ENCODE results near the gene AJAP1.
"Not testable (repeated sequence)": the region's sequence is repeated elsewhere in the genome, so short reads cannot be mapped to it uniquely, and the experiment has no call there.

AJAP1 gene

DNA sequence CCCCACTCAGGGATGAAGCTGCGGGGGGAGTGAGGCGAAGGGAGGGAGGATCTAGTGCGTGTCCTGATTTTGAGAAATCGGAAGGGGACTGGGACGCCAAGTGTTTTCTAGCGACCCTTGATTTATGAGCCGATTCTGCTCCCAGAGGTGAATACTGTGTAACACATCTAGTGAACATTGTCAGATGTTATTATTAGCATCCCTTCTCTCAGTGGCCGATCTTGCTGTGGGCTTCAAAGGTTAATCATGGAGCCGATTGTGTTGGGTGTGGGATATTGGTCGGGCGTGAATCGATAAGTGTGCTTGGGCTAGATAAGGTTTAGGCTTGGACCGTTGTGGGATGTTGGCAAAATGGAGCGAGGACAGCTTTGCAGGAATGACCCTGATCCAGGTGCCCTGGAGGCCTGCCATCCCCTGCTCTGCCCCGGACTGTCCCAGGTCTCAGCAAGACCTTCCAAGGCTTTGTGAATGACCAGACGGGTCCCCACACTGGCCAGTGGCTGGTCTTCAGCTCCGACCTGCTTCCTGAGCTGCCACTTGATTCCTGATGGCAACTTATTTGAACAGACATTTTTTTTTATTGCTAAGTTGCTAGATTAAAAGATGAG, 2.2 kb downstream of the AJAP1 start:
- in situ Hi-C loops (cut with MboI; ENCODE audit: low sequenced_read_pairs): no loop called here

DNA sequence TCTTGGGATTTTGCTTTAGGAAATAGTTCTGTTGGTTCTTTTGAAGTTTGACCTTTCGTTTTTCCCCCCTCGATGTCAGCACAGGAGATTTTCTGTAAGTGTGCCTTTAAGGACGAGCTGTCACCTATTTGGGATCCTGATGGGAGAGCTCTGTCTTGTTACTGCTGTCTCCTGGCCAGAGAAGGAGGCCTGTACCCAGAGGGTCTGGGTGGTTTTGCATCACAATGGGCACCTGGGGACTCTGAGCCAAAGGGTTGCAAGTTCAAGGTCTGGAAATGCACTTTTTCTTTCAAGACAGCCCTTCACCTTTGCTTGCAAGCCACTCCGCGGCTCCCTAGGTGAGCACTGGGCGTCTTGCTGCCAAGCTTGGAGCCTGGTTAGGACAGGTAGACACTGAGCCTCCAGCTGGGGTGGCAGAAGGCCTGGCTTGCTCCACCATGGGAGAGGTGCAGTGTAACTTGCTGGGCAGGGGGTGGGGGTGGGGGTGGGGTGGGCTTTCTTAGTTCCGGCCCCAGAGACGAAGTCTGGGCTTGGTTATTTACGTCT, 2.9 kb downstream of the AJAP1 start:
- in situ Hi-C loops (cut with MboI; ENCODE audit: low sequenced_read_pairs): no loop called here

DNA sequence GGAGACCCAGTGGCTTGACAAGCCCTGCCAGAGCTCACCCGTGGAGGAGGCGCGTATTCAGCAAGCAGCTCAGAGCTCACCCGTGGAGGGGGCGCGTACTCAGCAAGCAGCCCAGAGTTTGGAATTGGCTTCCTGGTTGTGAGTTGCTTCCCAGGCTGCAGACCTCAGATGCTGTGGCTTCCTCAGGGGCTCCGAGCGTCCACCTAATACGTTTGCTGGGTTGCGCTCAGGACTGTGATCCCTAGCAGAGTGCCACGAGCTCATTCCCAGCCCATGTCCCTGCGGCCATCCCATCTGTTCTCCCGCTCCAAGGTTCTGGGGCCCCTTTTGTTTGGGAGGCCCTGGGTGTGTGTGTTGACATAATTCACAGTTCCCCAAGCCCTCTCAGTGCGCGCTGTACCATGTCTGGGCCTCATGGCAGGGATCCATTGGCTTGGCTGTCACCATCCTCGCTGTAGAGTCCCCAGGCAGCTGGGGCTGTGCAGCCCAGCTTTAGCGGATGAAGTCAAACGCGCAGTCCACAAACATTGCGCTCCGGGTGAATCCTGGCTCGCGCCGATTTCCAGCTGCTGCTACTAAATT, 3.6 kb downstream of the AJAP1 start:
- in situ Hi-C loops (cut with MboI; ENCODE audit: low sequenced_read_pairs): no loop called here

DNA sequence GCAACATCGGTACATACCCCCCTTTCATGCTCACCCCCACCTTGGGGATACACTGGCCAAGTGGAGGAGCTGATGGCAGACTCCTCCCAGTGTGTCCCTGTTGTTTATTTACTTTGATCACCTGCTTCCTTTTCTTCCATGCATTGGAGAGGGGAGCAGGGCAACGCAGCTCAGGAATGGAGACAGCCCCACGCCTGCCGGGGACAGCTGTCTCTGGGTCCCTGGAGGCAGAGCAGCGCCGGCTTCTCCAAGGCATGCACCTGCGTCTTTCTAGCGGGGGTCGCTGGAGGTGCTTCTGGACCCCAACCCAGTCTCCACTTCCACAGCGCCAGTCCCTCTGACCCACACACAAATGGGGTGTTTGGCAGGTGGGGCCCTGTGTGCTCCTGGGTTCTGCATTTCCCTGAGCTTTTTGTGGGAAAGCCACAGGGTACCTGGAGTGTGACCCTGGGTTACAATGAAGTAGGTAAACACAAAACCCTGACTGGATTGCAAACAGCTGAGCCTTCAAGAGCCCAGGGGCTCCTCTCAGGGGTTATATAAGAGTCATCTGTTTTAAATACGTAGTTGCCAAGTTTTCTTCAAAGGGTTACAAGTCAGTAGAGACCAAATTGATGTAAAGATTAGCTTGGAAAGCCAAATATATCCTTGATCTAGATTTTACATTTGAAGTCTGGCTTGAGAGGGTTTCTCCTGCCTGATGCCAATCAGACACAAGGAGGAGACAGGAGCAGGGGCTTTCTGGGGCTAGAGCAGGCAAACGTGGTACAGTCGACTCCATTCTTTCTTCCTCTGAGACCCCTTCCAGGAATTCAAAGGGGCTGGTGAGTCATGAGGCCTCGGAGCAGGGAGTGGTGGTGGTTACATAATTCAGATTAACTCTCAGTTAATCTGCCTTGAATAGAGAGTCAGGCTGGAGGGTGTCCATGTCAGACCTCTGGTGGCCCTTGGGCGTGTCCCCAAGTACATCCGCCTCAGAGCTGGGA, 4.5 kb downstream of the AJAP1 start:
- in situ Hi-C loops (cut with MboI; ENCODE audit: low sequenced_read_pairs): no loop called here

DNA sequence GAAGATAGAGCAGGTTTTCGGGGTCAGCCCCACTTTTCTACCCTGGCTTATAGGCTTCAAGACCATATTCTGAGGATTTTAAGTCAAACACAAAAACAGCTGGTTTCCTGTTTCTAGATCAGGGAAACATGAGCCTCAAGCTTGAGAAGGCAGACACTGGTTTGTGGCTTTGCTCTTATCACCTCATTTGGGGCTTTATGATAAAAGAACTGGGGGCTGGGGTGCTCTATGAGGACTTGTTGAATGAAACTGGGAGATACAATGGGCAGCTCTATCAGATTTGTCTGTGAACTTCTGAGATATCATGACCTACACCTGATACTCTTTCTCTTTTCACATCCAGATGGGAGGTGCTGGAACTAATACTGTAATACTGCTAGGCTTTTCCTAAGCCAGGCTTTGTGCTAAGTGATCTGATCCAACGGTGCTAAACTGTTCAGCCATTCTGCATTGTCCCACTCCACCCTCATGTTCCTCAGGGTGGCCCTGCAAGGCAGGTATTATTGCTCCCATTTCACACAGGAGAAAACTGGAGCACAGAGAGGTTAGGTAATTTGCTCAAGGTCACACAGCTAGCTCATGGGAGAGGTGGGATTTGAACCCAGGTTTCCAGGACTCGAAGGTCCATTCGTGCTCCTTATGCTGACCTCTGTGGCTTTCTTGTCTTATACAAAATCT, 6.6 kb downstream of the AJAP1 start:
- in situ Hi-C loops (cut with MboI; ENCODE audit: low sequenced_read_pairs): no loop called here

DNA sequence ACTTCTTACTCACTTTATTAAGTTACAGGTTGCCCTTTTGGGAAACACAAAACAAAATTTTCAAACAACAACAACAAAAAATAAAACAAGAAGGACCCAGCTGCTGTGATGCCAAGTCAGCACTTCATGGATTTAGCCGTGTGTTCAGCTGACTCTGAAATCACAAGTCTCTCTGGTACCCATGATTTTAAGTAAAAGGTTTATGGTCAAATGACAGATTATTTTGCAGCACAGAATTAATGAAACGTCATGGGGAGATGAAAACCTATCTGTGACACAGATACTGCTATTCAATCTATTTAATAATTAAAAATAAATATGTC, 7.1 kb downstream of the AJAP1 start:
- in situ Hi-C loops (cut with MboI; ENCODE audit: low sequenced_read_pairs): no loop called here

DNA sequence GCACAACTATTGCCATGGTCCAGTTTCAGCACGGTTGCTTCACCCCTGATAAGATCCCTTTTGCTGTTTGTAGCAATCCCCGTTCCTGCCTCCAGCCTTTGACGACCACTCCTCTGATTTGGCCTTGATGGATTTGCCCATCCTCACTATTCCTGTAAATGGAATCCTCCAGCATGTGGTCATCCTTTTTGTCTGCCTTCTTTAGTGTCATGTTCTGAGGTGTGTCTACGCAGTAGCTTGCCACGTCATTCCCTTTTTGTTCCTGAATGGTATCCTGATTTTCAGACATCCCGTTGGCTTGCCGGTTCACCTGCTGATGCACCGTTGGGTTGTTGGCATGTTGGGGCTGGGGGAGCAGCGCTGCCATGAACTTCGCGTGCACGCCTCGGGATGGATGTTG, 7.8 kb downstream of the AJAP1 start:
- in situ Hi-C loops (cut with MboI; ENCODE audit: low sequenced_read_pairs): no loop called here

DNA sequence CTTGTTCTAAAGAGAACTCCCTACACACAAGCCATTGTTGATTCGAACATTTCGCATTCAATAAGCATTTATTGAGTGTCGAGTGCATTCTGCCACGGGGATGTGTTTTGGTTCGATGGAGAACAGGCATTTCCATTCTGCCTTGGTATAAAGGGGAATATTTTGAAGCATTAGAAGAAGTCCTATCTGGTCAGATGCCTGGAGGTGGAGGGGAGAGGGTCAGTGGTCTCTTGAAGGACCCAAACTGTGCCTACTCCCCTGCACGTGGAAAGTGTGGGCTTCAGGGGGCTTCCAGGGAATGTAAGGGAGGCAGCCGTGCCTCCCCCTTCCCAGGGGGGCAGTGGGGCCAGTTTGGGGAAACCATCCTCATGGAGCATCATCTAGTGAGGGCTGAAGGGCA, 8.3 kb downstream of the AJAP1 start:
- in situ Hi-C loops (cut with MboI; ENCODE audit: low sequenced_read_pairs): no loop called here

DNA sequence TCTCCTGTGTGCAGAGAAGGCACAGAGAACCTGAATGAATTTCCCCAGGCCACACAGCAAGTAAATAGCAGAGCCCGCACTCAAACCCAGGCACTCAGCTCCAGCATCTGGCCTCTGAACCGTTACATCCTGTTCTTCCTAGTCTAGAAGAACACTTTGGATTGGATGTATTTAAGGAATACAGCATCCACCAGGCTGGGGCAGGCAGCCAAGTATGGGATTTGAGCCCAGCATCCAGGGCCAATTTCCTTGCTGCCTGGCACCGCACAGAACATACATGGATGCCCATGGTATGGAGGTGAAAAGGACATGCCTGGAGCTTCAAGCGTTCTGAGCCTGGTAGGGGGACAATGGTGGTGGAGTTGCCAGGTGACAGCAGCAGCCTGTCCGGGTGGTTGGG, 9.7 kb downstream of the AJAP1 start:
- in situ Hi-C loops (cut with MboI; ENCODE audit: low sequenced_read_pairs): no loop called here

DNA sequence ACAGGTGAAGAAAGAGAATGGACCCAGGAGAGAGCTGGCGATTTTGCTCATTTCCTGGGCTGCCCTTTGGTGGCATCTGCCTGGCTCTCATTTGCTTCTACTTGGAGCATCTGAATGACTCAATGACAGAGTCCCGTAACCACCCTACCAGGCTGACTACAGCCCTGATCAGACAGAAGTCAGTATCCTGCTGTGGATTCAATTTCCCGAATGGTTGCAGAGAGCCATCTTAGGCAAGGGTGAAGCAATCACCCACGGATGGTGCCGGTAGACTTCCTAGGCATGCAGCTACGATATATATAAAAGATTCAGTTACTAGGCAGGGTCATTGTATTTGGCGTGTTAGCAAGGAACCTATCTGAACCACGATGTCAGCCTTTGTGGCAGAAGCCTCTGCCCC, 10.2 kb downstream of the AJAP1 start:
- in situ Hi-C loops (cut with MboI; ENCODE audit: low sequenced_read_pairs): no loop called here

DNA sequence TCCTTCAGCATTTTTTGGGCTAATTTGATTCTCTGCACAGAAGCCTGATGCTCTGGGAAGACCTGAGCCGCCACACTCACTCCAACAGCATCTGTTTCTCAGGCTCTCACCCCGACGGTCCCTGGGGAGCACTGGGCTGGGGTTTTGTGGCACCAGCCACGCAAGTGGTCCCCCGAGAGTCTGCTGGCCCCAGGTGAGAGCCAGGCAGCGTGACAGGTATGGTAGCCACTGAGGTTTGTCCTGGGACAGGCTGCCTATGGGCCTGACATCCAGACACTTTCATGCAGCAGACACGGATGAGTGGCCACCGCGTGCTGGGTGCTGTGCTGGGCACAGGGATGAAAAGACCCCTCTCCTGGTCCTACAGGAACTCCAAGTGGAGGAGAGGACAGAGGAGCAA, 11.0 kb downstream of the AJAP1 start:
- in situ Hi-C loops (cut with MboI; ENCODE audit: low sequenced_read_pairs): no loop called here

DNA sequence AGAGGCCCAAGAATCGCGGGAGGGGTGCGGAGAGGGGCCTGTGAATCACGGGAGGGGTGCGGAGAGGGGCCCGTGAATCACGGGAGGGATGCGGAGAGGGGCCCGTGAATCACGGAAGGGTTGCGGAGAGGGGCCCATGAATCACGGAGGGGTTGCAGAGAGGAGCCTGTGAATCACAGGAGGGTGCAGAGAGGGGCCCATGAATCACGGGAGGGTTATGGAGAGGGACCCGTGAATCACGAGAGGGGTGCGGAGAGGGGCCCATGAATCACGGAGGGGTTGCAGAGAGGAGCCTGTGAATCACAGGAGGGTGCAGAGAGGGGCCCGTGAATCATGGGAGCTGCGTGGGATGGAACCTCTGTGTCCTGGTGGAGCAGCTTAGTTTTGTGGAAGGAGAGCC, 12.3 kb downstream of the AJAP1 start:
- in situ Hi-C loops (cut with MboI; ENCODE audit: low sequenced_read_pairs): not testable (repeated sequence)

DNA sequence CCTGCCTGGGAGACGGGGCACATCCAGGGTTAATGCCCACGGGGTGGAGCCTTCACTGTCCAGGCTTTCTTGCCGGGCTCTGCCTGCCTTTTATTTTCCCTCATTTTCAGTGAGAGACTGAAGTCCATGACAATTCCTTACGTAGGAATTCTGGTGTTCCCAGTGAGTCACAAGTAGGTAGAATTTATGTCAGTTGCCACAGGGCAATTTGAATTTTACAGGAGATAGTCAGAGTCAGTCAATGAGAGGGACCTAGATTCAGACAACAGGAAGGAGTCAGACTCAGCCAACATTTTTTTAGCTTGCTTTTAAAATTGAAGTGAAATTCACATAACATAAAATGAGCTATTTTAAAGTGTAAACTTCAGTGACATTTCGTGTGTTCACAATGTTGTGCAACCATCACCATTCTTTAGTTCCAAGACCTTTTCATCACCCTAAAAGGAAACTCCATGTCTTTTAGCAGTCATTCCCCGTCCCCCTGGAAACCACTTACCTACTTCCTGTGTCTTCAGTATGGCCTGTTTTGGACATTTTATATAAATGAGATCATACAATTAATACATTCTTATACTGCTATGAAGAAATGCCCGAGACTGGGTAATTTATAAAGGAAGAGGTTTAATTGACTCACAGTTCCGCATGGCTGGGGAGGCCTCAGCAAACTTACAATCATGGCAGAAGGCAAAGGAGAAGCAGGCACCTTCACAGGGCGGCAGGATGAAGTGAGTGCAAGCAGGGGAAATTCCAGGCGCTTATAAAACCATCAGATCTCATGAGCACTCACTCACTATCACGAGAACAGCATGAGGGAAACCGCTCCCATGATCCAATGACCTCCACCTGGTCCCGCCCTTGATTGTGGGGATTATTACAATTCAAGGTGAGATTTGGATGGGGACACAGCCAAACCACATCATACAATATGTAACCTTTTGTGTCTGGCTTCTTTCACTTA, 14.6 kb downstream of the AJAP1 start:
- in situ Hi-C loops (cut with MboI; ENCODE audit: low sequenced_read_pairs): no loop called here

DNA sequence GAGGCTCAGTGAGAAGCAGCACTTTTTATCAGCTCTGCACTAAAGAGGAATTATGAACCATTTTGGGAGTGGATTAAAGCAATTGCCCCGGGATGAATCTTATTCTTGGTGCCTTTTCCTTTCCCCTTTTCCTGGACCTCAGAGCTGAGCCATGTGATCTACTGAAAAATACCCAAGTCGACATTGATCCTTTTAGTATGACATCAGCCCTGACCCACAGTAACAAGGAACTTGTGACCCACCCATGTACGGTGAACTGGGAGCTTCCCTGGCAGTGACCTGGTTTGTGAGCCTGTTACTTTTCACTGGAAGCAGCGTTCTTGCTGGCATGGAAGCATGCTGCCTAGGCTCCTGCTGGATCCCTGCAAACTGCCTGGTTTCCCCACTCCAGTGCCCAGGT, 15.9 kb downstream of the AJAP1 start:
- in situ Hi-C loops (cut with MboI; ENCODE audit: low sequenced_read_pairs): no loop called here

DNA sequence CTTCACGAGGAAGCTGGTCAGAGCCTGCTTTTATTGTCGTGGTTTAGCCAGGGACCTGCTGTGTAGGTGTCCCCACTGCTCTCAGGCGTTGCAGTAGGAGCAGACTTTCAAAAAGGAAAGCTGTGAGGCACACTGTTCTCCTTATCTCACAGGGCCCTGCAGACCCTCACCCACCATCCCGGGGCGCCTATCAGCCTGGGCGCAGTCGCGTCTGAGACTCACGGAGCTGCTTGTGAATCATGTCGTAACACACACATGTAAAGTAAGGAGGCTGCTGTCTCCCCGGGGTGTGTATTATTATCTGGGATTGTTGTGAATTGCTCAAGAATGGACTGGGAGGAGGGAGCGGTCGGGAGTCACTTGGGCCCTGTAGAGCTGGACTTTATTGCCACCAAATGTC, 17.4 kb downstream of the AJAP1 start:
- in situ Hi-C loops (cut with MboI; ENCODE audit: low sequenced_read_pairs): no loop called here

DNA sequence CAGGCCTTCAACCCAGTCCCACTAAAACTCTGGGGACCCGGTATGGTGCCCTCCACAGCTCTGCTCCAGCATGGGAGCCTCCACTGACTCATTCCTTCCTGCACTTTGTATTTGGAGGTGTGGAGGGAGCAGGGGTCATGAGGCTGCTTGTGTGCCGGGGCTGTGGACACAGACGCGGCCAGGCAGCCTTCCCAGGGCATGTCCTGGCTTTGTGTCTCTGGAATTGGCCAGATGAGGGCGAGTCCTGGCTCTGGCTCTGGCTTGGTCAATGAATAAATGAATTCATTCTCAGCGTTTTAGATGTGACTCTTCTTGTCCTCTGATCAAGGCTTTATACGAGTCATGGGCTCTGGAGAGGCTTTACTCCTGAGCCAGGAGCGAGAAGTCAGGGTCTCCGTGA, 19.1 kb downstream of the AJAP1 start:
- in situ Hi-C loops (cut with MboI; ENCODE audit: low sequenced_read_pairs): no loop called here

DNA sequence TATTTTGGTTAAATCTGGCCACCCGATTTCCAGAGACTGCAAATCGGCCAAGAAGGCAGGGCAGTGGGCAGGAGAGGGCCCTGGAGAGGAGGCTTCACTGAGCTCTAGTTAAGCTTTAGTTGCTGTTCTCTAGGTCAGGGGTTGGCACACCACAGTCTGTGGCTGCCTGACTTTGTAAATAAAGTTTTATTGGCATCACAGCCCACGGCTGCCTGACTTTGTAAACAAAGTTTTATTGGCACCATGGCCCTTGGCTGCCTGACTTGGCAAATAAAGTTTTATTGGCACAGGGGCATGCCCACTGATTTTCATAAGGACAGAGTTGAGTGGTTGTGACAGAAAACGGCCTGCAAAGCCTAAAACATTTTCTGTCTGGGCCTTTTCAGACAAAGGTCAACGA, 19.7 kb downstream of the AJAP1 start:
- in situ Hi-C loops (cut with MboI; ENCODE audit: low sequenced_read_pairs): no loop called here

DNA sequence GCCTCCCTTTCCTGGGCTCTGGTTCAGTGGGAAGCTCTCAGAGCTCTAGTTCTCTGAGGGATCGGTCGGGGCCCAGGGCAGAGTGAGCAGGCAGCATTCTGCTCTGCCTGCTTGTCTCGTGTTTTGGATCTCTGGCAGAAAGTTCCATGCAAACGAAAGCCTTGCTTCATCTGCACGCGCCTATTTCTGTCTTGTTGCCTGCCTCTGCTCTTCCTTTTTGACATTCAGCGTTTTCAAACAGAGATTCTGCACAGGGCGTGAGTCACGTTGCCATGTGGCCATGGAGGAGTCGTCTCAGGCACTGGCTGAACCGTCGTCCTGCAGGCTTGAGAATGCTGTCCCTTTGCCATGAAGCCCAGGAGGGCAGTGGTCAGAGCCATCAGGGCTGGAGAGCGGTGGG, 20.3 kb downstream of the AJAP1 start:
- in situ Hi-C loops (cut with MboI; ENCODE audit: low sequenced_read_pairs): no loop called here

DNA sequence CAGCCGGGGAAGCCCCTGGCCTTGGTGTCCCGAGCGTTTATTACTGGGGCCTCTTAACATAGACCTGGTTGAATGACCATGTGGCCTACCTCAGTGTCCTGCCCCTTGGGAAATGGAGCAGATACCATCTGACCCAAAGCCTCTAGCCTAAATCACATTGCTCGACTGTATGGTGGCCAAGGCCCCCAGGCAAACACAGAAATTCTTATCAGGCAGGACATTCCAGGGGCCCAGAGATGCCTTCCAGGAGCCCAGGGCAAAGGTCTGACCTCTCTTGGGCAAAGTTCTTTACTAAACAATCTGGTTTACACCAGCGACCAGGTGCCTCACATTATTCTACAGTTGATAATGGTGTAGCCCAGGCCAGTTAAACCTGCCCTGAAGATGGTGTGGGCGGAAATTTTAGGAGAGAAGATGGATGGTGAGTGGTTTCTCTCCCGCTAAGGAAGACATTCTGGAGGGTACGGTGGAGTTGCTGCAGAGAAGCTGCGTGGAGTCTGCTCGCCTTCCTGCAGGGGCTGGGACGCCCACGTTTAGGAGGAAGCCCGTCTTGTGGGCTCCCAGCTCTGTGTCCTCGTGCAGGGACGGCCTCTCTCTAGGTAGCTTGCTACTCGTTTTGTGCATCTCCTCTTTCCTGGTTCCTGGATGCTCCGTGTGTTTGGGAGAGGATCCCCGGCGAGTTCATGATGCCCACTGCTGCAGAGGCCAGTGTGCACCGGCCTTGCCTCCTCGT, 21.2 kb downstream of the AJAP1 start:
- in situ Hi-C loops (cut with MboI; ENCODE audit: low sequenced_read_pairs): no loop called here

DNA sequence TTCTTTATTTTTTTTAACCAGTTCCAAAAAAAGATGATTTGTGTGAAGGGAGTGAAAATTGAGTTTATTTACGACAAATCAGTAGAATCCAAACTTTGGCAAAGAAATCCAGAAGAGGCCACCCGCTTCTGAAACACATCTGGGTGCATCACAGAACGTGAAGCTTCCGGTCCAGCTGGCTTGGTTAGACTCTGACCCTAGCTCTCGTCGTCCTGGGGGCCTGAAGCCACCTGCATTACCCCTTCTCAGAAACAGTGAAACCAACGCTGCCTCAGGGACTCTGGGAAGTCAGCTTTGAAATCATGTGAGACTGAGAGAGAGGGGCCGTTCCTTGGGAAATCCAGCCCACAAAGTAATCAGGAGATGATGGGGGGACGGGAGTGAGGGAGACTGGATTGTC, 21.8 kb downstream of the AJAP1 start:
- in situ Hi-C loops (cut with MboI; ENCODE audit: low sequenced_read_pairs): no loop called here
